Endothelial cell of umbilical vein (primary cell): Measurements from ENCODE around the gene RPL35A.

ENCODE experiments used
- POLR2A ChIP-seq: IDR thresholded peaks from 2 replicates; pipeline ENCODE4 v1.6.1; 2012; ENCODE audit warnings: low read depth, mild to moderate bottlenecking, control low read depth, low read length
- POLR2AphosphoS5 ChIP-seq: IDR thresholded peaks from 2 replicates; pipeline ENCODE4 v1.6.1; 2012; ENCODE audit warnings: low read depth, mild to moderate bottlenecking, control low read depth, low read length, moderate library complexity; ENCODE audit not compliant: insufficient read depth
- TF ChIP-seq, protein P1 (sequence below), 2 donors: IDR thresholded peaks; 1 replicate in 1 of 2; 2 replicates in 1 of 2; pipeline ENCODE4 v1.5.1; 2011; ENCODE audit warnings: low read length in 2 of 2, mild to moderate bottlenecking in 2 of 2, moderate library complexity in 2 of 2, control low read depth in 1 of 2, inconsistent platforms in 1 of 2, low read depth in 1 of 2; ENCODE audit not compliant: insufficient read depth in 1 of 2; ENCODE audit errors: extremely low read depth in 1 of 2
- TF ChIP-seq, protein P2 (sequence below): IDR thresholded peaks from 2 replicates; pipeline ENCODE4 v1.6.1; 2011; ENCODE audit not compliant: insufficient read depth, insufficient read length

DNA sequence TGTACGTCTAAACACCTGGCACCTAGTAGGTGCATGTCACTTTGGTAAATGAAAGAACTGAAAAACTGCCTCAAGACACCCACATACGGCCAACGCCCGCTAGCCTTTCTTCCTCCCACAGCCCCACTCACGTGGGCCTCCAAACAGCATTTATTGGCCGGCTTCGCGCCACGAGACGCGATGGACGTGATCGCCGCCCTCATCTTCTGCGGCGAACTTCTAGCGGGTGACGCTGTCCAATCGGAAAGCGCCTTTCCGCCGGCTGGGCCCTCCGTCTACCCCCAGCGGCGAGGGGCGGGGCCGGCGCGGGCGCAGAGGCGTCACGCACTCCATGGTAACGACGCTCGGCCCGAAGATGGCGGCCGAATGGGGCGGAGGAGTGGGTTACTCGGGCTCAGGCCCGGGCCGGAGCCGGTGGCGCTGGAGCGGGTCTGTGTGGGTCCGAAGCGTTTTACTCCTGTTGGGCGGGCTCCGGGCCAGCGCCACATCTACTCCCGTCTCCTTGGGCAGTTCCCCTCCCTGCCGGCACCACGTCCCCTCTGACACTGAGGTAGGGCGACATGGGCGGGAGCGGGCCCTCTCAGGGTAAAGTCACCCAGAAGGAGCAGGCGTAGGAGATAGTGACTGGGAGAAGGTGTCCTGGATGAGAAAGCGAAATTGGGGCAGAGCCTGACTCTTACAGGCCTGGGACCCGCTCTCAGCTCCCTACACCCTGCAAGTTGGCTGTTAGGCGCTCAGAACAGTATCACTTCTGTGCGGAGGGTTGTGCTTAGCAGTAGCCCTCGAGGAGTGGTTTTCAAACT is 10.1 kb downstream of the RPL35A start, which contains the start of gene LMLN:
- TF ChIP-seq, protein P1, sequence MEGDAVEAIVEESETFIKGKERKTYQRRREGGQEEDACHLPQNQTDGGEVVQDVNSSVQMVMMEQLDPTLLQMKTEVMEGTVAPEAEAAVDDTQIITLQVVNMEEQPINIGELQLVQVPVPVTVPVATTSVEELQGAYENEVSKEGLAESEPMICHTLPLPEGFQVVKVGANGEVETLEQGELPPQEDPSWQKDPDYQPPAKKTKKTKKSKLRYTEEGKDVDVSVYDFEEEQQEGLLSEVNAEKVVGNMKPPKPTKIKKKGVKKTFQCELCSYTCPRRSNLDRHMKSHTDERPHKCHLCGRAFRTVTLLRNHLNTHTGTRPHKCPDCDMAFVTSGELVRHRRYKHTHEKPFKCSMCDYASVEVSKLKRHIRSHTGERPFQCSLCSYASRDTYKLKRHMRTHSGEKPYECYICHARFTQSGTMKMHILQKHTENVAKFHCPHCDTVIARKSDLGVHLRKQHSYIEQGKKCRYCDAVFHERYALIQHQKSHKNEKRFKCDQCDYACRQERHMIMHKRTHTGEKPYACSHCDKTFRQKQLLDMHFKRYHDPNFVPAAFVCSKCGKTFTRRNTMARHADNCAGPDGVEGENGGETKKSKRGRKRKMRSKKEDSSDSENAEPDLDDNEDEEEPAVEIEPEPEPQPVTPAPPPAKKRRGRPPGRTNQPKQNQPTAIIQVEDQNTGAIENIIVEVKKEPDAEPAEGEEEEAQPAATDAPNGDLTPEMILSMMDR (IDR thresholded peaks at IDR 0.05; ENCODE audit: extremely low read depth in 1 of 2, insufficient read depth in 1 of 2, low read depth in 1 of 2, low read length in 2 of 2) = no peak
- TF ChIP-seq, protein P2, sequence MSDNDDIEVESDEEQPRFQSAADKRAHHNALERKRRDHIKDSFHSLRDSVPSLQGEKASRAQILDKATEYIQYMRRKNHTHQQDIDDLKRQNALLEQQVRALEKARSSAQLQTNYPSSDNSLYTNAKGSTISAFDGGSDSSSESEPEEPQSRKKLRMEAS = peak; percentile 97
- TF ChIP-seq POLR2A (peak; percentile 77), POLR2AphosphoS5 (peak; percentile 80)
